PC-3 (cell line): Measurements from ENCODE around the gene KCNN2. TPM values are rescaled to one million over a fixed set of nuclear protein-coding genes. Genes with fewer than 3 reads are reported as not detected.

Experiments
- ATAC-seq: fragments of 200-7000 bp; cut with Tn5 transposase; 2 replicates; pipeline ENCODE4 v1.9.1; 2020; ENCODE audit warnings: mild to moderate bottlenecking, moderate library complexity
- BruUV-seq: library from RNA; stranded (reverse); fragments of 400-500 nt; replicated peaks from 2 replicates; lab custom pipeline; 2021; lab: Mats Ljungman, UMichigan
- CTCF ChIA-PET: fragments of 300-600 bp; sonication (Branson Sonifier 250); formaldehyde crosslinking; loops from one replicate; lab custom pipeline; 2022; ENCODE audit warnings: antibody characterized with exemption; lab: Charles Lee
- POLR2A ChIA-PET: fragments of 300-600 bp; sonication (Branson Sonifier 250); formaldehyde crosslinking; loops from one replicate; lab custom pipeline; 2022; ENCODE audit warnings: antibody characterized with exemption; ENCODE audit not compliant: unreplicated experiment; lab: Charles Lee
- DNase-seq: peaks from one replicate; pipeline ENCODE4 v3.0.0-alpha.2; 2015
- H2AFZ ChIP-seq: fragments of 300-600 bp; sonication (generic); 2 replicates; pipeline ENCODE4 v1.6.0; 2016; ENCODE audit warnings: antibody characterized with exemption, low read length
- H3F3A ChIP-seq: fragments of 300-600 bp; sonication (generic); one replicate; pipeline ENCODE4 v1.6.0; 2017; ENCODE audit warnings: antibody characterized with exemption, low read length, control low read depth, mild to moderate bottlenecking; ENCODE audit not compliant: unreplicated experiment
- H3K27ac ChIP-seq: fragments of 300-600 bp; sonication (generic); 2 replicates; pipeline ENCODE4 v1.5.1; 2016; ENCODE audit warnings: mild to moderate bottlenecking, low read length
- H3K27me3 ChIP-seq: fragments of 300-600 bp; sonication (generic); 2 replicates; pipeline ENCODE4 v1.6.1; 2016; ENCODE audit warnings: low read length, mixed read lengths
- H3K36me3 ChIP-seq: fragments of 300-600 bp; sonication (generic); 2 replicates; pipeline ENCODE4 v1.6.1; 2016; ENCODE audit warnings: low read depth, mixed run types, low read length, mixed read lengths
- H3K4me1 ChIP-seq: fragments of 300-600 bp; sonication (generic); 2 replicates; pipeline ENCODE4 v1.5.1; 2016; ENCODE audit warnings: low read length; ENCODE audit not compliant: insufficient read depth
- H3K4me2 ChIP-seq: fragments of 300-600 bp; sonication (generic); 2 replicates; pipeline ENCODE4 v1.6.0; 2016; ENCODE audit warnings: low read length
- H3K4me3 ChIP-seq: fragments of 300-600 bp; sonication (generic); 2 replicates; pipeline ENCODE4 v1.5.1; 2016; ENCODE audit warnings: mild to moderate bottlenecking, low read length, mixed read lengths
- H3K79me2 ChIP-seq: fragments of 300-600 bp; sonication (generic); 2 replicates; pipeline ENCODE4 v1.6.1; 2017; ENCODE audit warnings: low read length, mixed read lengths
- H3K9ac ChIP-seq: fragments of 300-600 bp; sonication (generic); 2 replicates; pipeline ENCODE4 v1.6.0; 2016; ENCODE audit warnings: mild to moderate bottlenecking, low read length
- H3K9me2 ChIP-seq: fragments of 300-600 bp; sonication (generic); replicated peaks from 2 replicates; pipeline ENCODE4 v1.6.1; 2016; ENCODE audit warnings: mixed run types, low read length, mixed read lengths
- H3K9me3 ChIP-seq: fragments of 300-600 bp; sonication (generic); 2 replicates; pipeline ENCODE4 v1.6.1; 2016; ENCODE audit warnings: low read length, mixed read lengths
- H4K20me1 ChIP-seq: fragments of 300-600 bp; sonication (generic); 2 replicates; pipeline ENCODE4 v1.6.1; 2016; ENCODE audit warnings: low read length, mixed read lengths
- EZH2 ChIP-seq: fragments of 300-600 bp; sonication (generic); IDR thresholded peaks from one replicate; pipeline ENCODE4 v1.6.1; 2017; ENCODE audit warnings: antibody characterized with exemption, mild to moderate bottlenecking, low read length; ENCODE audit not compliant: unreplicated experiment
- EZH2phosphoT487 ChIP-seq: fragments of 300-600 bp; sonication (generic); IDR thresholded peaks from 2 replicates; pipeline ENCODE4 v1.6.1; 2018; ENCODE audit warnings: mild to moderate bottlenecking, antibody characterized with exemption, low read length, borderline replicate concordance
- intact Hi-C: fragments of 100-400 bp; cut with micrococcal nuclease; formaldehyde crosslinking; loops from 2 replicates; pipeline ENCODE4 v1.9.0; 2023
- total RNA-seq: library from RNA; depleted of rRNA; stranded (reverse); fragments of >200 nt; gene quantifications from 2 replicates; pipeline ENCODE4 v1.2.3, GENCODE V29; 2014
- TF ChIP-seq, protein P1 (sequence below): fragments of 300-600 bp; sonication (generic); conservative IDR thresholded peaks from 2 replicates; pipeline ENCODE4 v1.5.1; 2017; ENCODE audit warnings: antibody characterized with exemption, low read depth, mild to moderate bottlenecking, low read length

The KCNN2 gene
- total RNA-seq, 1 experiment from 2014 or later = 0.07 TPM

DNA sequence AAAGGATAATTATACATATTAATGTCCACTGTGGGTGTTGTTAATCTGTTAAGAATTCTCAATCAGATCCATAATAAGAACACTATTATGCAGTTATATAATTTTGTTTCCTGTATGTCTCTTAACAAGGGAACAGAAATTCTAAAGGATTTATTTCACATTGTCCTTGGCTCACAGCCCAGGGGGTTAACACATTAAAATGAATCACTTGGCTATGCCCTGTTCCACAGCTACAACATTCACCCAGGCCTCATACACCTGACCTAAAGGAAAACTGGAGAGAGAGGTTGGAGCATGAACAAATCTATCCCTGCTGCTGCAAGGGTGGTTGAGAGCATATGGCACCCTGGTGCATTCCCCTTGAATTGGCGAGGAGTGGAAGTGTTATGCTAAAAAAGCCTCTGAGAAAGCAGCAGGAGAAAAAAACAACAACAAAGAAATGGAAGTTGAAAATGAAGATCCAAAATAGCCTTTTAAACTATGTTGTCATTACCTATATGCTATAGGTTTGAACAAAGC is 116.0 kb downstream of the KCNN2 start:
- Histone ChIP-seq H3K27ac (no peak overlapping the region), H3F3A (no peaks in the 10 kb centered on the region), H3K79me2 (no peaks in the 10 kb centered on the region), H3K4me3 (no peak overlapping the region), H3K9ac (no peak overlapping the region), H3K4me2 (no peak overlapping the region), H3K9me2 (no peaks in the 10 kb centered on the region), H3K27me3 (no peaks in the 10 kb centered on the region), H2AFZ (no peak overlapping the region), H4K20me1 (no peaks in the 10 kb centered on the region), H3K9me3 (no peaks in the 10 kb centered on the region), H3K4me1 (no peaks in the 10 kb centered on the region), H3K36me3 (no peaks in the 10 kb centered on the region)
- BruUV-seq = no TSS peak
- ATAC-seq (no peak), DNase-seq (no peak)
- intact Hi-C loops = no loop called here
- CTCF ChIA-PET = no interaction called here
- TF ChIP-seq EZH2 (no peak), EZH2phosphoT487 (no peak)
- TF ChIP-seq, protein P1, sequence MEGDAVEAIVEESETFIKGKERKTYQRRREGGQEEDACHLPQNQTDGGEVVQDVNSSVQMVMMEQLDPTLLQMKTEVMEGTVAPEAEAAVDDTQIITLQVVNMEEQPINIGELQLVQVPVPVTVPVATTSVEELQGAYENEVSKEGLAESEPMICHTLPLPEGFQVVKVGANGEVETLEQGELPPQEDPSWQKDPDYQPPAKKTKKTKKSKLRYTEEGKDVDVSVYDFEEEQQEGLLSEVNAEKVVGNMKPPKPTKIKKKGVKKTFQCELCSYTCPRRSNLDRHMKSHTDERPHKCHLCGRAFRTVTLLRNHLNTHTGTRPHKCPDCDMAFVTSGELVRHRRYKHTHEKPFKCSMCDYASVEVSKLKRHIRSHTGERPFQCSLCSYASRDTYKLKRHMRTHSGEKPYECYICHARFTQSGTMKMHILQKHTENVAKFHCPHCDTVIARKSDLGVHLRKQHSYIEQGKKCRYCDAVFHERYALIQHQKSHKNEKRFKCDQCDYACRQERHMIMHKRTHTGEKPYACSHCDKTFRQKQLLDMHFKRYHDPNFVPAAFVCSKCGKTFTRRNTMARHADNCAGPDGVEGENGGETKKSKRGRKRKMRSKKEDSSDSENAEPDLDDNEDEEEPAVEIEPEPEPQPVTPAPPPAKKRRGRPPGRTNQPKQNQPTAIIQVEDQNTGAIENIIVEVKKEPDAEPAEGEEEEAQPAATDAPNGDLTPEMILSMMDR = no peak
- POLR2A ChIA-PET = no interaction called here

DNA sequence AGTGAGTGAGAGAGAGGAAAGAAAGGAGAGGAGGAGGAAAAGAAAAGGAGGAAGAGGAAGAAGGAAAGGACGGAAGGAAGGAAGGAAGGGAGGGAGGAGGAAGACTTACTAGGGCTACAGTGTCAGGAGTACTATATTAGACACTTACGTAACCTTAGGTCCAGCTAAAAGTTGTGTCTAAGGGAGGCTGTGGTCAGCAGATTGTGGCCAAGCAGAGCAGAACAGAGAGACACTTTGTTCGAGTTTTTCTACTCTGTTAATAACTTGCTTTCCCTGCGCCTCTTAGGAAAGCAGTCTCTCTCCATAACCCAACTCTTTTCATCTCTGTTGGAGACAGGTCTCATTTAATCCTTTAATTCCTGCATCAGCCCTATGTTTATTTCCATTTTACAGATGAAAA is 138.9 kb downstream of the KCNN2 start:
- H3K36me3 ChIP-seq = no peaks in the 10 kb centered on the region
- no peak overlapping the region for H3K27ac ChIP-seq
- no peak for DNase-seq

DNA sequence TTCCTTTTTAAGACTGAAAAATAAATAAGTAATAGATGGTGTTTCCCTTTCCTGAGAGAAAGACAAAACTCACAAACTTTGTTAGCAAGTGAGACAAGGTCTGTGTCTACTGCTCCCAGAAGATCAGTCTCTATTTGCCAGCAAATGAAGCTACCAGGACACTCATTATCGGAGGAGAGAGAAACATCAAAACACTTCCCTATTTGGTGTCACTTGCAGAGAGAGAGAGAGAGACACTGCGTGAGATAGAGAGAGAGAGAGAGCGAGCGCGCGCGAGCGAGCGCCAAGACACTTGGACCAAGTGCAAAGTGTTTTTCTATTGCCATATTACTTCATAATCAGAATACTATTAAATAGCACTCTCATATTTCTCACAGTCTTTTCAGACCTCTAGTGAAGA is 142.7 kb downstream of the KCNN2 start:
- ATAC-seq (no peak), DNase-seq (no peak)
- H3K9ac ChIP-seq = no peak overlapping the region
- no peaks in the 10 kb centered on the region for H3K27me3 ChIP-seq
- BruUV-seq = no TSS peak
- H4K20me1 ChIP-seq = no peaks in the 10 kb centered on the region
- no peaks in the 10 kb centered on the region for H3F3A ChIP-seq
- H3K4me1 ChIP-seq = no peaks in the 10 kb centered on the region
- H3K27ac ChIP-seq = no peak overlapping the region
- no peaks in the 10 kb centered on the region for H3K9me2 ChIP-seq
- H3K36me3 ChIP-seq = no peaks in the 10 kb centered on the region
- H3K4me2 ChIP-seq = no peak overlapping the region
- no peak overlapping the region for H2AFZ ChIP-seq
- no peak overlapping the region for H3K4me3 ChIP-seq
- TF ChIP-seq EZH2phosphoT487 = no peak
- no peak for TF ChIP-seq EZH2
- TF ChIP-seq, protein P1 = no peak
- ChIA-PET POLR2A (no interaction called here), CTCF (no interaction called here)
- no peaks in the 10 kb centered on the region for H3K9me3 ChIP-seq
- intact Hi-C loops = loop anchor here (5.0 kb wide), 1 partner anchor 407 kb away; no protein-coding TSS in a partner anchor
- H3K79me2 ChIP-seq = no peaks in the 10 kb centered on the region

More for the DNA sequence above, 138.9 kb downstream of the KCNN2 start:
- no peaks in the 10 kb centered on the region for H3K79me2 ChIP-seq
- no peaks in the 10 kb centered on the region for H3F3A ChIP-seq
- H3K4me2 ChIP-seq = no peak overlapping the region
- H3K9me2 ChIP-seq = no peaks in the 10 kb centered on the region
- POLR2A ChIA-PET = no interaction called here
- TF ChIP-seq, protein P1 = no peak
- TF ChIP-seq EZH2 (no peak), EZH2phosphoT487 (no peak)
- no peaks in the 10 kb centered on the region for H3K27me3 ChIP-seq
- no peak overlapping the region for H3K9ac ChIP-seq
- CTCF ChIA-PET = no interaction called here
- no TSS peak for BruUV-seq
- no peaks in the 10 kb centered on the region for H3K4me1 ChIP-seq
- no peaks in the 10 kb centered on the region for H4K20me1 ChIP-seq
- no peak overlapping the region for H3K4me3 ChIP-seq
- no peak overlapping the region for H2AFZ ChIP-seq
- intact Hi-C loops = loop anchor here (5.0 kb wide), 1 partner anchor 403 kb away; no protein-coding TSS in a partner anchor
- H3K9me3 ChIP-seq = no peaks in the 10 kb centered on the region
- no peak for ATAC-seq
